Panc1 (cell line): ENCODE data around the gene CIC. TPM values are rescaled to one million over a fixed set of nuclear protein-coding genes. Genes with fewer than 3 reads are reported as not detected.

ENCODE experiments used
- ATAC-seq: fragments of 200-7000 bp; cut with Tn5 transposase; 2 replicates; pipeline ENCODE4 v1.9.1; 2020; ENCODE audit warnings: mild to moderate bottlenecking, moderate library complexity
- BruUV-seq: library from RNA; stranded (reverse); fragments of 400-500 nt; replicated peaks from 2 replicates; lab custom pipeline; 2021; lab: Mats Ljungman, UMichigan
- CTCF ChIA-PET: fragments of 300-600 bp; sonication (Branson Sonifier 250); formaldehyde crosslinking; loops from one replicate; lab custom pipeline; 2022; ENCODE audit warnings: antibody characterized with exemption; lab: Charles Lee
- POLR2A ChIA-PET: fragments of 300-600 bp; sonication (Branson Sonifier 250); formaldehyde crosslinking; loops from one replicate; lab custom pipeline; 2022; ENCODE audit warnings: antibody characterized with exemption; lab: Charles Lee
- DNase-seq: peaks from one replicate; pipeline ENCODE4 v3.0.0-alpha.2; 2010; ENCODE audit warnings: low read depth, low spot score
- H3K27ac ChIP-seq: 2 replicates; pipeline ENCODE4 v1.5.1; 2011; ENCODE audit warnings: mild to moderate bottlenecking, low read length, inconsistent platforms
- H3K27me3 ChIP-seq: fragments of 200-500 bp; sonication (Bioruptor generic); 2 replicates; pipeline ENCODE4 v1.6.0; 2014; ENCODE audit warnings: low read length, inconsistent platforms; ENCODE audit not compliant: control insufficient read depth, insufficient read depth
- H3K36me3 ChIP-seq: fragments of 200-500 bp; sonication (Bioruptor generic); 2 replicates; pipeline ENCODE4 v1.5.1; 2014; ENCODE audit warnings: inconsistent platforms, mild to moderate bottlenecking, low read length, moderate library complexity; ENCODE audit not compliant: control insufficient read depth, insufficient read depth
- H3K4me1 ChIP-seq: 2 replicates; pipeline ENCODE4 v1.5.1; 2011; ENCODE audit warnings: inconsistent platforms, mild to moderate bottlenecking, low read length, moderate library complexity; ENCODE audit not compliant: control insufficient read depth, insufficient read depth
- H3K4me3 ChIP-seq, 2 experiments: 2 replicates each; pipeline ENCODE4 v1.5.1; 2011 to 2012; ENCODE audit warnings: low read depth in 2 of 2, low read length in 2 of 2, mild to moderate bottlenecking in 2 of 2, inconsistent platforms in 1 of 2, moderate library complexity in 1 of 2
- H3K9me3 ChIP-seq: fragments of 200-500 bp; sonication (Bioruptor generic); 2 replicates; pipeline ENCODE4 v1.5.1; 2014; ENCODE audit warnings: low read depth, mild to moderate bottlenecking, inconsistent platforms, low read length, moderate library complexity; ENCODE audit not compliant: control insufficient read depth, insufficient read depth
- CTCF ChIP-seq: fragments of 450-650 bp; IDR thresholded peaks from 2 replicates; pipeline ENCODE4 v1.5.1; 2017; ENCODE audit warnings: mild to moderate bottlenecking
- POLR2AphosphoS5 ChIP-seq: IDR thresholded peaks from 2 replicates; pipeline ENCODE4 v1.6.1; 2012; ENCODE audit warnings: mild to moderate bottlenecking, low read depth, low read length, moderate library complexity
- REST ChIP-seq, 2 experiments: IDR thresholded peaks; 2 replicates each; pipeline ENCODE4 v1.6.1; 2011 to 2012; ENCODE audit warnings: low read depth in 2 of 2, control low read depth in 1 of 2, low read length in 1 of 2, mild to moderate bottlenecking in 1 of 2, moderate library complexity in 1 of 2; ENCODE audit not compliant: insufficient read depth in 1 of 2
- SIN3A ChIP-seq: IDR thresholded peaks from 2 replicates; pipeline ENCODE4 v1.6.1; 2012; ENCODE audit warnings: low read depth, mild to moderate bottlenecking, low read length, moderate library complexity, borderline replicate concordance; ENCODE audit not compliant: insufficient read depth
- TCF7L2 ChIP-seq: IDR thresholded peaks from 2 replicates; pipeline ENCODE4 v1.6.1; 2011; ENCODE audit warnings: mild to moderate bottlenecking, low read depth, low read length, inconsistent platforms
- in situ Hi-C: cut with HindIII; loops from 2 replicates; pipeline ENCODE4 v1.10.0; 2016; ENCODE audit warnings: low sequenced_read_pairs, low pct_unique_long_range_greater_than_20kb
- intact Hi-C: fragments of 100-400 bp; cut with micrococcal nuclease; formaldehyde crosslinking; loops from one replicate; pipeline ENCODE4 v1.10.0; 2022; ENCODE audit not compliant: unreplicated experiment
- total RNA-seq: library from RNA; stranded (reverse); gene quantifications from one replicate; pipeline ENCODE4 v1.2.1, GENCODE V29; 2021; ENCODE audit not compliant: unreplicated experiment

Gene CIC
- total RNA-seq, 1 experiment from 2014 or later: 67.4 TPM

GRCh38 chr19:42293540-42293939 lies 24.5 kb downstream of the CIC start:
- Histone ChIP-seq H3K27me3 (no peaks in the 10 kb centered on the region), H3K27ac (no peak overlapping the region), H3K9me3 (no peaks in the 10 kb centered on the region), H3K4me3 (no peak overlapping the region), H3K36me3 (no peaks in the 10 kb centered on the region), H3K4me1 (no peaks in the 10 kb centered on the region)
- no peak for TF ChIP-seq POLR2AphosphoS5
- no peak for TF ChIP-seq SIN3A
- TF ChIP-seq CTCF: peak; percentile 26
- no peak for TF ChIP-seq TCF7L2
- no peak for TF ChIP-seq REST (IDR thresholded peaks at IDR 0.05; ENCODE audit: insufficient read depth in 1 of 2, low read depth in 2 of 2, low read length in 1 of 2)
- intact Hi-C loops: no loop called here
- ATAC-seq (no peak), DNase-seq (no peak)
- in situ Hi-C loops: no loop called here
- ChIA-PET CTCF (no interaction called here), POLR2A (no interaction called here)
- BruUV-seq: no TSS peak

GRCh38 chr19:42293948-42294347 lies 24.9 kb downstream of the CIC start:
- ATAC-seq: no peak
- H3K4me3 ChIP-seq: no peak overlapping the region
- no peaks in the 10 kb centered on the region for H3K36me3 ChIP-seq
- H3K4me1 ChIP-seq: no peaks in the 10 kb centered on the region
- in situ Hi-C loops (no loop called here), intact Hi-C loops (no loop called here)
- ChIA-PET POLR2A (no interaction called here), CTCF (no interaction called here)
- no peaks in the 10 kb centered on the region for H3K27me3 ChIP-seq
- TSS peak; percentile 44 for BruUV-seq
- H3K27ac ChIP-seq: no peak overlapping the region
- H3K9me3 ChIP-seq: no peaks in the 10 kb centered on the region
- TF ChIP-seq CTCF (no peak), SIN3A (no peak), POLR2AphosphoS5 (no peak), REST (IDR thresholded peaks at IDR 0.05; ENCODE audit: insufficient read depth in 1 of 2, low read depth in 2 of 2, low read length in 1 of 2) (no peak), TCF7L2 (no peak)
- DNase-seq: no peak
